Mesothelial cell of epicardium (in vitro differentiated cells): ENCODE data around the gene HEATR1. TPM values are rescaled to one million over a fixed set of nuclear protein-coding genes. Genes with fewer than 3 reads are reported as not detected.

Source experiments
- DNase-seq, 2 experiments: peaks; one replicate each; pipeline ENCODE4 v3.0.0; 2021; ENCODE audit warnings: low spot score in 2 of 2; ENCODE audit not compliant: unreplicated experiment in 2 of 2
- H3K27ac Mint-ChIP-seq: 2 replicates; pipeline ENCODE4 v1.8.0; 2021; ENCODE audit warnings: mixed read lengths
- H3K27me3 Mint-ChIP-seq: 2 replicates; pipeline ENCODE4 v1.8.0; 2021; ENCODE audit warnings: low read depth, mixed read lengths
- H3K36me3 Mint-ChIP-seq: 2 replicates; pipeline ENCODE4 v1.8.0; 2021; ENCODE audit warnings: mixed read lengths
- H3K4me1 Mint-ChIP-seq: 2 replicates; pipeline ENCODE4 v1.8.0; 2021; ENCODE audit warnings: mixed read lengths
- H3K4me3 Mint-ChIP-seq: 2 replicates; pipeline ENCODE4 v1.8.0; 2021; ENCODE audit warnings: mild to moderate bottlenecking, moderate library complexity, mixed read lengths
- H3K9me3 Mint-ChIP-seq: 2 replicates; pipeline ENCODE4 v1.8.0; 2021; ENCODE audit warnings: mixed read lengths
- CTCF ChIP-seq: fragments of 200-600 bp; sonication (generic); IDR thresholded peaks from one replicate; pipeline ENCODE4 v1.5.0; 2021; ENCODE audit warnings: antibody characterized with exemption; ENCODE audit not compliant: unreplicated experiment
- total RNA-seq: library from RNA; stranded (reverse); gene quantifications from 3 replicates; pipeline ENCODE4 v1.2.1, GENCODE V29; 2021

The HEATR1 gene
- total RNA-seq, 1 donor from 2014 or later, result 48.4 TPM

DNA sequence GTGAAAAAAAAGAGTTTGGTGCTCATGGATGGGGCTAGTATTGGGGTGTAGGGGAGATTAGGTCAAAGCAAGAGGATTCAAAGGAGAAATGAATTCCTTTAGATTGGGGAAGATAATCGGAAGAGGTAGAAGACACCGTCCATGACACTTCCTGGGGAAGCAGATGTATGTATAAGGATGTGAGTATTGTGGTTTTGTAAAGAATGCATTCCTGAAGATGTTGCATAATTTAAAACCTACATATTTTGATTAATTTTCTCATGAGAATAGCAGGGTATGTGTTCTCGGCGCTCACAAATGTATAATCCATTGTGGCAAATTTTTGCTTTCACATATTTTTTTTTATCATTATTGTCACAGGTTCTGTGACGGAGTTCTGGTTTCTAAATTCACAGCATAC is 86.0 kb downstream of the HEATR1 start:
- no peaks in the 10 kb centered on the region for H3K9me3 Mint-ChIP-seq
- DNase-seq, result no peak
- no peaks in the 10 kb centered on the region for H3K27me3 Mint-ChIP-seq
- H3K4me3 Mint-ChIP-seq, result no peak overlapping the region
- no peaks in the 10 kb centered on the region for H3K36me3 Mint-ChIP-seq
- no peak for TF ChIP-seq CTCF
- H3K27ac Mint-ChIP-seq, result peak overlapping the region; percentile 80
- H3K4me1 Mint-ChIP-seq, result peaks cover 35% of the 10 kb centered on the region

DNA sequence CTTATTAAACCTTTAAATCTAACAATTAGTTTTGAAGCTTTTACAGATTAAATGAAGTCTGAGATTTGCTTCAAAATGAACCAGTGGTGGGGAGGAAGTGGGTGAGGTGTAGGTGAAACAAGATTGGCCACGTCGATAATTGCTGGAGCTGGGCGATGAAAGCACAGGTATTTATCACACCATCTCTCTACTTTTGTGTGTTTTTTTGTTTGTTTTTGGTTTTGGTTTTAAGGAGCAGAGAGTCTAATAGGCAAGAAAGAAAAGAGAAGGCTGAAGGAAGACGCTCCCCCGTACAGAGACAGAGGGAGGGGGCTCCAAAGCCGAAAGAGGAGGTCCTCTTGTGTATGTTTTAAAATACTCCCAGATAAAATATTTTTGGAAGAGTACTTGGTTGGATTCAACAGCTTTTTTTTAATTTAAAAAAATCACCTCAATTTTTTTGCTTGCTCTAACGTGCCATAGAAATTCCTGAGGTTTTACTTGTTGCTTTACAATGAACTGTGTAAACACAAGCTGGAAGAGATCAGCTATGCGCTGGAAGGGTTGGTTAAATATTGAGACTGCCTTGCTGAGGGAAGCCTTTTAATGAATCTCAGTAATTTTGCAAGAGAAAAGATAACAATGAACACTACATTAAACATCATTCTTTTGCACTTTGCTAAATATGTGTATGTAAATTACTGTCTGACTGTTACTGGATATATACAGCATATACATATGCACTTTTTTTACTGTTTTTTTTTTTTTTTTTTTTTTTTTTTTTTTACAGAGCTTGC is 87.2 kb downstream of the HEATR1 start:
- H3K27me3 Mint-ChIP-seq, result no peaks in the 10 kb centered on the region
- peak overlapping the region; percentile 94 for H3K27ac Mint-ChIP-seq

DNA sequence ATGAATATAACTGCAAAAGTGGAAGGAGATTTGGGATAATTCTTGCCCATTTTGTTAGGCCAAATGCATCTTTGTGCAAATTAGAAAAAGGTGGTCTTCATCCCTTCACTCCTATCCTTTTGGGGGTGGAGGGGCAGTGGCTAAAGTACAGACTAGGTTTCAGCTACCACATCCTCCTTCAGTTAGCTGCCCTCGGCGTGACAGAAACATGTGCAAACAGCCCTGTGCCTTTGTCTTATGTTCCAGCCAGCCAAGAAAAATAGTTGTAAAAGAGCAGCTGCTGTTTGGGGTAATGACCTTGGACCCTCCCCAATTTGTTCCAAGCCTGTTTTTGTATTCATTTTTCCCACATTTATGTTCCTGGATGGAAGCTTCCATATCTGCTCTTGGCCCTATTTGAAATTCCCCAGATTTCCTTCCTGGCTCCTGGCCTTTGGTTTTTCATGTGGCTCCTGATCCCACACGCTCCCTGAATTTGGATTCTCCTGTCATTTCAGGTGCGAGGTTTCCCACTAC is 88.8 kb downstream of the HEATR1 start:
- H3K4me3 Mint-ChIP-seq, result no peak overlapping the region
- H3K27ac Mint-ChIP-seq, result peak overlapping the region; percentile 88
- H3K36me3 Mint-ChIP-seq, result no peaks in the 10 kb centered on the region
- TF ChIP-seq CTCF, result no peak
- H3K9me3 Mint-ChIP-seq, result no peaks in the 10 kb centered on the region
- no peak for DNase-seq
- H3K4me1 Mint-ChIP-seq, result peaks cover 24% of the 10 kb centered on the region
- no peaks in the 10 kb centered on the region for H3K27me3 Mint-ChIP-seq

More for the DNA sequence above, 87.2 kb downstream of the HEATR1 start:
- H3K4me3 Mint-ChIP-seq, result no peak overlapping the region
- peaks cover 24% of the 10 kb centered on the region for H3K4me1 Mint-ChIP-seq
- H3K36me3 Mint-ChIP-seq, result no peaks in the 10 kb centered on the region
- TF ChIP-seq CTCF, result no peak
- no peaks in the 10 kb centered on the region for H3K9me3 Mint-ChIP-seq
- no peak for DNase-seq

GRCh38 chr1:236514703-236515442 is 89.4 kb downstream of the HEATR1 start:
- Mint-ChIP-seq H3K4me3 (no peak overlapping the region), H3K4me1 (peaks cover 24% of the 10 kb centered on the region), H3K27ac (no peak overlapping the region), H3K9me3 (no peaks in the 10 kb centered on the region), H3K36me3 (no peaks in the 10 kb centered on the region), H3K27me3 (no peaks in the 10 kb centered on the region)
- DNase-seq, result no peak
- TF ChIP-seq CTCF, result no peak

DNA sequence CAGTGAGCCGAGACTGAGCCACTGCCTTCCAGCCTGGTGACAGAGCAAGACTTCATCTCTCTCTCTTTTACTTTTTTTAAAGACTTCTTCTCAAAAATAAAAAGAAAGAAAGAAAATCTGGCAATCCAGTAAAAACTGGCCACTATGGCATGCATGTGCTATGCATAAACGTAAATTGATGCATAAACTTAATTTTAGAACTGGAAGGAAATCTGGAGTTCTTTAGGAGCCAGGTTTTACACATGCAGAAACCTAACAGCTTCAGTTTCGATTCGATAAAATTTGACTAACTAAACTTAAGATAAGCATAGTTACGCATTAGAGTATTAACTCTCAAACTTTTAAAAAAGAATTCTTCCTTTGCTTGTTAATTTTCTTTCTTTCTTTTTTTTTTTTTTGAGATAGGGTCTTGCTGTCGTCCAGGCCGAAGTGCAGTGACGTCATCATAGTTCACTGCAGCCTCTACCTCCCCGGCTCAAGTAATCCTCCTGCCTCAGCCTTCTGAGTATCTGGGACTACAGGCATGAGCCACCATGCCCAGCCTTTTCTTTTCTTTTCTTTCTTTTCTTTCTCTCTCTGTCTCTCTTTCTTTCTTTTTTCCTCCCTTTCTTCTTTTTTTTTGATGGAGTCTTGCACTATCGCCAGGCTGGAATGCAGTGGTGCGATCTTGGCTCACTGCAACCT is 92.4 kb downstream of the HEATR1 start:
- Mint-ChIP-seq H3K9me3 (no peaks in the 10 kb centered on the region), H3K27ac (no peak overlapping the region), H3K4me1 (peaks cover 31% of the 10 kb centered on the region), H3K36me3 (no peaks in the 10 kb centered on the region), H3K4me3 (no peak overlapping the region), H3K27me3 (no peaks in the 10 kb centered on the region)
- no peak for TF ChIP-seq CTCF
- DNase-seq, result no peak
